ENCODE results near the gene TRAPPC10. TPM values are rescaled to one million over a fixed set of nuclear protein-coding genes. Genes with fewer than 3 reads are reported as not detected.

Gene TRAPPC10
- total and polyA plus RNA-seq, 2 of the 8 experiments (the other 6 are each of a cell fraction or from before 2014, with no cell fraction given), result 18.5 to 29.8 TPM

- TF ChIP-seq ATF3 (IDR thresholded peaks at IDR 0.05; ENCODE audit: insufficient read depth, low read depth, low read length) (no peak), ASH2L (IDR thresholded peaks at IDR 0.05; ENCODE audit: low read length) (no peak)
These were observed 51.2 kb downstream of the TRAPPC10 start (continued) for GRCh38 chr21:44063151-44063912.
